Measurements from ENCODE around the gene BEX1. TPM values are rescaled to one million over a fixed set of nuclear protein-coding genes. Genes with fewer than 3 reads are reported as not detected.

Gene BEX1
- total RNA-seq, 2 experiments from 2014 or later: 0.44 to 0.53 TPM

DNA sequence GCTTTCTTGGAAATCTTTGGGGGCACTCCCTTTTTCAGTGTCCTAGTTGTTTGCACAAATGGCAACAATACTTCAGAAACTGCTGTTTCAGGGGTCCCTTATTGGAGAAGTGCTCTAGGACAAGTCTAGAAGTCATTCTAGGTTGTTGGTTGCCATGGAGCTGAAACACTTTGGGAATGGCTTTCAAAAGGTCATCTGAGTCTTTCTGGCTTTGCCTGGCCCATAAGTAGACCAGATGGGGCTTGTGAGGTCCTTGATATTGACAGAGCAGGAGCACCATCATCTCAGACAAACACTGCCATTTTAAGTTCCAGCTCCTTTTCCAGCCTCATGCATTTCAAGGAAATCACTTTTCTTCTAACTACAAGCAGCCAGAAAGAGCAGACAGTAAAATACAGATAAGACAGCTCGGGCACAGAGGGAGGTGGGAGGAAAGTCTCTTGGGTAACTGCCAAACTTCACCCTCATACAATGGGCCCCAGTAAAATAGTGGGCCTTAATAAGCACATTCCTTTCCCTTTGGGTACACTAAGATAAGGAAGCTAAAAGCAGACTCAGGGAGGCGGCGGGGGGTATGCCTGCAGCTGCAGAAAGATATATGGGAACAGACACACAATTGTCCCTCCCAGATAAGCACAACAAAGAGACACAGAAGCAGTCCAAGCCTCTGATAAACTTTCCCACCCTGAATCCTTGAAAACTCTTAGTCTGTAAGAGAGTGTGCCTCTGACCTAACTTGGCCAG lies 37.5 kb upstream of the BEX1 start:
- no peaks in the 10 kb centered on the region for H3K27me3 ChIP-seq (ENCODE audit: control insufficient read depth in 1 of 2, insufficient read depth in 2 of 2, low read length in 2 of 2)
- Mint-ChIP-seq H3K4me1 (ENCODE audit: low read depth) (no peaks in the 10 kb centered on the region), H3K36me3 (ENCODE audit: low read depth) (no peaks in the 10 kb centered on the region)

GRCh38 chrX:103100484-103100883 lies 36.5 kb upstream of the BEX1 start:
- Histone ChIP-seq H3K27me3 (ENCODE audit: control insufficient read depth in 1 of 2, insufficient read depth in 2 of 2, low read length in 2 of 2) (no peaks in the 10 kb centered on the region), H3K9me3 (ENCODE audit: control insufficient read depth in 1 of 2, insufficient read depth in 1 of 2, low read length in 2 of 2) (no peaks in the 10 kb centered on the region), H3K4me3 (ENCODE audit: low read length) (no peak overlapping the region), H3K27ac (ENCODE audit: low read depth in 1 of 2, low read length in 2 of 2) (no peak overlapping the region), H3K4me1 (ENCODE audit: insufficient read depth, low read length) (no peaks in the 10 kb centered on the region), H3K36me3 (ENCODE audit: insufficient read depth, low read length) (no peaks in the 10 kb centered on the region)
- H3K4me3 Mint-ChIP-seq: no peak overlapping the region
- no peak for DNase-seq
- intact Hi-C loops (cut with DNase I, micrococcal nuclease): no loop called here
- no peaks in the 10 kb centered on the region for H3K4me1 Mint-ChIP-seq (ENCODE audit: low read depth)
- H3K27ac Mint-ChIP-seq: no peak overlapping the region
- no peak for ATAC-seq (ENCODE audit: poor library complexity)
- ChIA-PET CTCF (no interaction called here), POLR2A (no interaction called here)
- H3K27me3 Mint-ChIP-seq: peaks cover 4% of the 10 kb centered on the region
- no peaks in the 10 kb centered on the region for H3K9me3 Mint-ChIP-seq
- H3K36me3 Mint-ChIP-seq (ENCODE audit: low read depth): no peaks in the 10 kb centered on the region
- TF ChIP-seq, protein P1, sequence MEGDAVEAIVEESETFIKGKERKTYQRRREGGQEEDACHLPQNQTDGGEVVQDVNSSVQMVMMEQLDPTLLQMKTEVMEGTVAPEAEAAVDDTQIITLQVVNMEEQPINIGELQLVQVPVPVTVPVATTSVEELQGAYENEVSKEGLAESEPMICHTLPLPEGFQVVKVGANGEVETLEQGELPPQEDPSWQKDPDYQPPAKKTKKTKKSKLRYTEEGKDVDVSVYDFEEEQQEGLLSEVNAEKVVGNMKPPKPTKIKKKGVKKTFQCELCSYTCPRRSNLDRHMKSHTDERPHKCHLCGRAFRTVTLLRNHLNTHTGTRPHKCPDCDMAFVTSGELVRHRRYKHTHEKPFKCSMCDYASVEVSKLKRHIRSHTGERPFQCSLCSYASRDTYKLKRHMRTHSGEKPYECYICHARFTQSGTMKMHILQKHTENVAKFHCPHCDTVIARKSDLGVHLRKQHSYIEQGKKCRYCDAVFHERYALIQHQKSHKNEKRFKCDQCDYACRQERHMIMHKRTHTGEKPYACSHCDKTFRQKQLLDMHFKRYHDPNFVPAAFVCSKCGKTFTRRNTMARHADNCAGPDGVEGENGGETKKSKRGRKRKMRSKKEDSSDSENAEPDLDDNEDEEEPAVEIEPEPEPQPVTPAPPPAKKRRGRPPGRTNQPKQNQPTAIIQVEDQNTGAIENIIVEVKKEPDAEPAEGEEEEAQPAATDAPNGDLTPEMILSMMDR (IDR thresholded peaks at IDR 0.05): no peak

More for the DNA sequence above, 37.5 kb upstream of the BEX1 start:
- Histone ChIP-seq H3K36me3 (ENCODE audit: insufficient read depth, low read length) (no peaks in the 10 kb centered on the region), H3K27ac (ENCODE audit: low read depth in 1 of 2, low read length in 2 of 2) (no peak overlapping the region), H3K9me3 (ENCODE audit: control insufficient read depth in 1 of 2, insufficient read depth in 1 of 2, low read length in 2 of 2) (no peaks in the 10 kb centered on the region), H3K4me3 (ENCODE audit: low read length) (no peak overlapping the region), H3K4me1 (ENCODE audit: insufficient read depth, low read length) (no peaks in the 10 kb centered on the region)
- POLR2A ChIA-PET: no interaction called here
- ATAC-seq (ENCODE audit: poor library complexity) (no peak), DNase-seq (no peak)
- TF ChIP-seq, protein P1 (IDR thresholded peaks at IDR 0.05): no peak
- intact Hi-C loops (cut with DNase I, micrococcal nuclease): no loop called here
- Mint-ChIP-seq H3K4me3 (no peak overlapping the region), H3K27ac (no peak overlapping the region), H3K9me3 (no peaks in the 10 kb centered on the region), H3K27me3 (peaks cover 4% of the 10 kb centered on the region)
- CTCF ChIA-PET: no interaction called here

DNA sequence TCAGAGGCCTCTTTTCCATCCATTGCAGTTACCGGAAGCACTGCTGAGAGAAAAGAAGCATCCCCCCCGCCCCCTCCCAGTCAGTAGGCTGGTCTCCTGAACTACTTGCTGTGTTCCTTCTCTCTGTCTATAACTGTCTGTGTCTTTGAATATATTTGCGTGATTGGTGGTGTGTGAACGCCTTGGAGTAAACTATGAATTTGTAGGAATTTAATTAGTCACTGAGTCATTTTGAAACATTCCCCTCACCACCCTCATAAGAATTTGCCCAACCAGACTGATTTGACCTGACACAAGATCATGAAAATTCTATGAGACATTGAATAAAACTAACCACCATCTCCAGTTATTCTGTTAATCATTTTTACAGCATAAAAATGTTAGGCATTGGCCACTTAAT lies 35.7 kb upstream of the BEX1 start:
- TF ChIP-seq, protein P1 (IDR thresholded peaks at IDR 0.05): no peak
- ATAC-seq (ENCODE audit: poor library complexity): no peak
- no peaks in the 10 kb centered on the region for H3K36me3 Mint-ChIP-seq (ENCODE audit: low read depth)
- POLR2A ChIA-PET: no interaction called here
- Histone ChIP-seq H3K4me3 (ENCODE audit: low read length) (no peak overlapping the region), H3K4me1 (ENCODE audit: insufficient read depth, low read length) (no peaks in the 10 kb centered on the region), H3K27me3 (ENCODE audit: control insufficient read depth in 1 of 2, insufficient read depth in 2 of 2, low read length in 2 of 2) (no peaks in the 10 kb centered on the region), H3K9me3 (ENCODE audit: control insufficient read depth in 1 of 2, insufficient read depth in 1 of 2, low read length in 2 of 2) (no peaks in the 10 kb centered on the region), H3K27ac (ENCODE audit: low read depth in 1 of 2, low read length in 2 of 2) (no peak overlapping the region), H3K36me3 (ENCODE audit: insufficient read depth, low read length) (no peaks in the 10 kb centered on the region)
- intact Hi-C loops (cut with DNase I, micrococcal nuclease): no loop called here
- H3K27me3 Mint-ChIP-seq: peaks cover 4% of the 10 kb centered on the region
- H3K9me3 Mint-ChIP-seq: no peaks in the 10 kb centered on the region
- H3K27ac Mint-ChIP-seq: no peak overlapping the region
- H3K4me3 Mint-ChIP-seq: no peak overlapping the region
- no peaks in the 10 kb centered on the region for H3K4me1 Mint-ChIP-seq (ENCODE audit: low read depth)
- CTCF ChIA-PET: no interaction called here
- no peak for DNase-seq
